ENCODE measurements around the gene PMP22. TPM values are rescaled to one million over a fixed set of nuclear protein-coding genes. Genes with fewer than 3 reads are reported as not detected.

The PMP22 gene
- total RNA-seq, 4 donors from 2014 or later, result 171 to 253 (median 237) TPM

DNA sequence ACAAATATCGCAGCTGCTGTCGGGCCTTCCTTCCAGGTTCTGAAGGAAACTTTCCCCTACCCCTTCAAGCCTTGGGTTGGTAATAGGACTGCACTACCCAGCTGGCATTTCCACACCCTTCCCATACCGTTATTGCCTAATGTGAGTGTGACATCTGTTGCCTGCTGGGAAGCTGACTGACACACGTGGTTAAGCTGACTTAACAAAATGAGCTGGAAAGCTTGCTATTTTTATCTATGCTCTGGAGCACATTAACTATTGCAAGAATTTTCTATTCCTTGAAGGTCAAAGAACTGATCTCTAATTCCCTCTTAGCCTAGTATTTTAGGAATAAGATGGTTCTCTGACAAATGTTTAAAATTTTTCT lies 79.5 kb downstream of the PMP22 start:
- H3K4me3 ChIP-seq, result no peak overlapping the region
- peak overlapping the region in 1 of 4 donors; percentile 14 for H3K27ac ChIP-seq (replicated peaks in 1 of 4)
- peaks cover 5 to 16% (median 6%) of the 10 kb centered on the region in 4 donors for H3K4me1 ChIP-seq
- no peaks in the 10 kb centered on the region for H3K9me3 ChIP-seq
- H3K27me3 ChIP-seq, result no peaks in the 10 kb centered on the region
- TF ChIP-seq EP300 (IDR thresholded peaks at IDR 0.05) (no peak), POLR2AphosphoS5 (IDR thresholded peaks at IDR 0.05) (peak; percentile 53 to 66)
- TF ChIP-seq, protein P1, sequence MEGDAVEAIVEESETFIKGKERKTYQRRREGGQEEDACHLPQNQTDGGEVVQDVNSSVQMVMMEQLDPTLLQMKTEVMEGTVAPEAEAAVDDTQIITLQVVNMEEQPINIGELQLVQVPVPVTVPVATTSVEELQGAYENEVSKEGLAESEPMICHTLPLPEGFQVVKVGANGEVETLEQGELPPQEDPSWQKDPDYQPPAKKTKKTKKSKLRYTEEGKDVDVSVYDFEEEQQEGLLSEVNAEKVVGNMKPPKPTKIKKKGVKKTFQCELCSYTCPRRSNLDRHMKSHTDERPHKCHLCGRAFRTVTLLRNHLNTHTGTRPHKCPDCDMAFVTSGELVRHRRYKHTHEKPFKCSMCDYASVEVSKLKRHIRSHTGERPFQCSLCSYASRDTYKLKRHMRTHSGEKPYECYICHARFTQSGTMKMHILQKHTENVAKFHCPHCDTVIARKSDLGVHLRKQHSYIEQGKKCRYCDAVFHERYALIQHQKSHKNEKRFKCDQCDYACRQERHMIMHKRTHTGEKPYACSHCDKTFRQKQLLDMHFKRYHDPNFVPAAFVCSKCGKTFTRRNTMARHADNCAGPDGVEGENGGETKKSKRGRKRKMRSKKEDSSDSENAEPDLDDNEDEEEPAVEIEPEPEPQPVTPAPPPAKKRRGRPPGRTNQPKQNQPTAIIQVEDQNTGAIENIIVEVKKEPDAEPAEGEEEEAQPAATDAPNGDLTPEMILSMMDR (IDR thresholded peaks at IDR 0.05), result no peak
- no peaks in the 10 kb centered on the region for H3K36me3 ChIP-seq
- DNase-seq (ENCODE audit: extremely low spot score), result no peak
- intact Hi-C loops (cut with DNase I), result no loop called here
- WGBS, result 15% methylated on average over 4 of the region's 4 CpGs

DNA sequence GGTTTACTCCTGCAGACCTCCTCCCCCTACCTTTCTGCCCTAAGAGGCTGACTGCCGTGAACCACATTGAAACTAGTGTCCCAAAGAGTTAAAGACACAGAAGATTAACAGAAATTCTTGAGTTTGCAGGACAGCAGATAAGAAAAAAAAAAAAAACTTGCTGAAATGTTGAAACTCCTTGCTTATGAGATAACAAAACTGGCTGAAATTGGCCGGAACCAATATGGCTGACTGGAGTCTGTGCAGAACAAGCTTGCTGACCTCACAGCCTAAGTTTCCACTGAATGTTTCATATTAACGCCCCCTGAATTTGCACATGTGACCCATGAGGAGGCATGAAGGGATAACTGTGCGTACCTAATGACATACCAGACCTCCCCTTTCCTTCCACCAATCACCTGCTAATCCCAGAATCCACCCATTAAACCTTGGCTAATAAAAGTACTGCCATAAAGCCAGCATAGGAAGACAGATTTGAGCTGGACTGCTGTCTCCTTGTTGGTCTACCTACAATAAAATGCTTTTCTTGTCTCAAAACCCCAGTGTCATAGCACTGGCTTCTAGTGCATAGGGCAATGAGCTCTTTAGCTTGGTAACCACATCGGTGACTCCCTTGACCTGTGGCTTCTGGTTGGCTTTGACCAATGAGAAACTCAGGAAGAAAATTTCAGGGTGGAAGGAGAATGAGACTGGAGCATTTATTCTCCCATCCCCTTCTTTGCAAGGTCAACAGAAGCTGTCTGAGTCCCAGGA lies 80.1 kb downstream of the PMP22 start:
- intact Hi-C loops (cut with DNase I), result no loop called here
- H3K4me1 ChIP-seq, result peaks cover 5 to 16% (median 6%) of the 10 kb centered on the region in 4 donors
- no peak for DNase-seq (ENCODE audit: extremely low spot score)
- no peaks in the 10 kb centered on the region for H3K36me3 ChIP-seq
- H3K27ac ChIP-seq (replicated peaks in 1 of 4), result peak overlapping the region in 1 of 4 donors; percentile 14
- 88% methylated on average over 5 of the region's 5 CpGs for WGBS
- no peak overlapping the region for H3K4me3 ChIP-seq
- no peaks in the 10 kb centered on the region for H3K27me3 ChIP-seq
- TF ChIP-seq EP300 (IDR thresholded peaks at IDR 0.05) (no peak), POLR2AphosphoS5 (IDR thresholded peaks at IDR 0.05) (no peak)
- TF ChIP-seq, protein P1 (IDR thresholded peaks at IDR 0.05), result no peak
- H3K9me3 ChIP-seq, result no peaks in the 10 kb centered on the region

DNA sequence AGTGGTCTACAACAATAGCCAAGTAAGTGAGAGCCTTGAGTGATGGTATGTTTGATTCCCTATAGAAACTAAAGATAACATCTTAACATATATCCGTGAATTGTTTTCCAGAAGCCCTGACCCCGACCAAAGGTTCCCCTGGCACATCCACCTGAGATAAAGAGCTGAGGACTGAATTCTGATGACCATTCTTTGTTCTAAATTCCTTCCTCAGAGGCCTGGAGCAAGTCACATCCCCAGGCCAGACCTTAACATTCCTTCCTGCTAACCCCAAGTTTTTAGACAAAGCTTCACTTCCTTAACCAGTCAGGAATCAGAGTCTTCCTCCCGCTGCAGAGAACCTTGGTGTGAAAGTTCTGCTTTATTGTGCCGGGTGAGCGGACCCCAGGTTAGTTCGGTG lies 83.3 kb downstream of the PMP22 start:
- no peak overlapping the region for H3K27ac ChIP-seq (replicated peaks in 1 of 4)
- no peak overlapping the region for H3K4me3 ChIP-seq
- no peaks in the 10 kb centered on the region for H3K36me3 ChIP-seq
- H3K4me1 ChIP-seq, result peaks cover 5 to 16% (median 6%) of the 10 kb centered on the region in 4 donors
- WGBS, result 75% methylated on average over 6 of the region's 6 CpGs
- H3K9me3 ChIP-seq, result no peaks in the 10 kb centered on the region
- no peak for DNase-seq (ENCODE audit: extremely low spot score)
- intact Hi-C loops (cut with DNase I), result no loop called here
- no peaks in the 10 kb centered on the region for H3K27me3 ChIP-seq
- no peak for TF ChIP-seq EP300 (IDR thresholded peaks at IDR 0.05)
- TF ChIP-seq, protein P1 (IDR thresholded peaks at IDR 0.05), result no peak
- TF ChIP-seq POLR2A (IDR thresholded peaks at IDR 0.05; ENCODE audit: low read depth), result no peak
- no peak for TF ChIP-seq POLR2AphosphoS5 (IDR thresholded peaks at IDR 0.05)

DNA sequence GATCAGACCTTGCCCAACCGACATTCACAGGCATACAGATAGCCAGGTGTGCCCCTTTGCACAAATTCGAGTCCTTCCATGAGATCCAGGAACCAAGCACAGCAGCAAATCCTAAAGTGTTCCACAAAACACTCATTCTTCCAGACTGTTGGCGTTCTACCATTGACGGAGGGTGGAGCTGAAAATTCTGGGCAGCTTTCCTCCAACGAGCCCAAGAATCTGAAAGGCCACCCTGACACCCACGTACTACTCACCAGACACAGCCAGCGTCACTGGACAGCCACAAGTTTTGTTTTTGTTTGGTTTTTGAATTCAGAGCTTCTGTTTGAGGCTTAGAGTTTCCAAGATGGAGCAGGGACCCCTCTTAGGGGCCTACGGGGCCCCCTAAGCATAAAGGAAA lies 83.8 kb downstream of the PMP22 start:
- TF ChIP-seq, protein P1 (IDR thresholded peaks at IDR 0.05), result no peak
- TF ChIP-seq POLR2A (IDR thresholded peaks at IDR 0.05; ENCODE audit: low read depth) (no peak), POLR2AphosphoS5 (IDR thresholded peaks at IDR 0.05) (no peak), EP300 (IDR thresholded peaks at IDR 0.05) (no peak)
- 87% methylated on average over 8 of the region's 8 CpGs for WGBS
- DNase-seq (ENCODE audit: extremely low spot score), result no peak
- intact Hi-C loops (cut with DNase I), result no loop called here
- Histone ChIP-seq H3K27me3 (no peaks in the 10 kb centered on the region), H3K27ac (replicated peaks in 1 of 4) (no peak overlapping the region), H3K4me1 (peaks cover 5 to 13% (median 6%) of the 10 kb centered on the region in 4 donors), H3K9me3 (no peaks in the 10 kb centered on the region), H3K4me3 (no peak overlapping the region), H3K36me3 (no peaks in the 10 kb centered on the region)
